Brain pericyte (primary cell): ENCODE results near the gene DDI2.
"Not testable (repeated sequence)": the region's sequence is repeated elsewhere in the genome, so short reads cannot be mapped to it uniquely, and the experiment has no call there.

Experiments
- DNase-seq: peaks from one replicate; pipeline ENCODE4 v3.0.0-alpha.2; 2012; ENCODE audit warnings: low read depth, low spot score

Gene DDI2

DNA sequence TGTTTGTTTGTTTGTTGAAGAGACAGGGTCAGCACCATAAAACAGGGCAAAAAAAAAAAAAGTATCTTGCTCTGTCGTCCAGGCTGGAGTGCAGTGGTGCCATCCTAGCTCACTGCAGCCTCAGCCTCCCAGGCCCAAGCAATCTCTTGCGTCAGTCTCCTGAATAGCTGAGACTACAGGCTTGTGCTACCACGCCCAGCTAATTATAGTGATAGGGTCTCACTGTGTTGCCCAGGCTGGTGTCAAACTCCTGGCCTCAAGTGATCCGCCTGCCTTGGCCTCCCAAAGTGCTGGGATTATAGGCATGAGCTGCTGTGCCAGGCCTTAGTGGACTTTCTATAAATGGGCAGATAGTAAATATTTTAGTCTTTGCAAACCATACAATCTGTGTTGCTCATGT lies 19.2 kb downstream of the DDI2 start:
- no peak for DNase-seq

DNA sequence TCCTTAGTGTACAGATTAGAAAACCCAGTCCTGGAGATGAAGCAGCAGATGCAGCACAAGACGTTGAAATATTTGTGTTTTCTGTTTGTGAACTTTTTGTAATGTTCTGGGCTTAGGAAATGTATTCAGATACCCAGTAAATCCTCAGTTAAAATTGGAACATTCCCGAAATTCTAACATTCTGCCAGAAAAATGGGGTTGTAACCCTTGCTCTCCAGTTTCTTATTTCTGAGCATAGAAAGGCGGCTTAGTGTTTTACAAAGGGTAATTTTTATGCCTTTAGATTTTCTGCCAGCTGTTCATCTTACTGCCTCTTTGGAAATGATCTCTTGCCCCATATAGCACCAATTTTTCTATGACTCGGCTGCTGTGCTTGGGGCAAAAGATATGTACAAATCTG lies 20.6 kb downstream of the DDI2 start:
- DNase-seq = no peak

DNA sequence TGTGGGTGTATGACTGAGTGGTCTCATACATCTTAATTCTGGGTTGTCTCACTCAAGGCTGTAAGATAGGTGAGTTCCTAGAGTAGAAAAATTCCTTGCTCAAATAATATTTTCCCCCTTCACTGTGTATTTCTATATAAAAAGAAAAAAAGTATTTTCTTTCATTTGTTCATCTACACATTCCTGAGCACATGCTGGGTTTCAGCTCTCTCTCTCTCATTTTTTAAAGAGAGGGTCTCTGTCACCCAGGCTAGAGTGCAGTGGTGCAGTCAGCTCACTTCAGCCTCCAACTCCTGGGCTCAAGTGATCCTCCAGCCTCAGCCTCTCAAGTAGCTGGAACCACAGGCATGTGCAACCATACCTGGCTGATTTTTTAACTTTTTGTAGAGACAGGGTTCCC lies 22.0 kb downstream of the DDI2 start:
- DNase-seq = no peak

DNA sequence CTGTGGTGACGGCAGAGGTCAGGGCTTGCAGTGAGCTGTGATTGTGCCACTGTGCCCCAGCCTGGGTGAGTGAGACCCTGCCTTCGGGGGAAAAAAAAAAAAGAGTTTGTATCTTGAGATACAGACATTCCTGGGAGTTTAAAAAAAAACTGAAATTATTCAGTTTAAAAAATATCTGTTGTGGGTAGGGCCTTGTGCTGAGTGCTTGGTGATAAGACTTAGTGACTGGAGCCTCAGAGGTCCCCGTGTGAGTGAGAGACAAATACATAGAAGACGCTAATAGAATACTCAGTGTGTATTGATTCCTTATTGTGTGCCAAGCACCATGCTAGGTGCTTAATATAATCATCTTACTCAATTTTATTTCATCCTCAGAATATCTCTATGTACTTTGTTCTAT lies 22.7 kb downstream of the DDI2 start:
- DNase-seq = no peak

DNA sequence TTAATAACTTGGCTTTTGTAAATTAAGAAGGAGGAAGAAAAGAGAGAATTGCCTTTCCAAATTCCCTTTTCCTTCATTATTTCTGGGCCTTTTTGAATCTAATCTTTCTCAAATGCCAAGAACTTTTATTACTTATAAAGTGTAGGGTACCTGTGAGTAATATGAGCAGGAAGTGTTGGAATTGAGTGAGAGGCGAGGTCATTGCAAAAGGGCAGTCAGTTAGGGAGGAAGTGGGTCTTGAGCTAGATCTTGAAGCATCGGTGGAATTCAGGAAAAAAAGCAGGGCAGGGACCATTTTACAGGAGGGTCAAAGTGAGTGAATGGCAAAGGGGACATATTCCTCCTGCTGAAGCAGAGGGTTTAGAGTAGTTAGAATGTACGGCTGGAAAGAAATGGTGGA lies 23.4 kb downstream of the DDI2 start:
- no peak for DNase-seq

DNA sequence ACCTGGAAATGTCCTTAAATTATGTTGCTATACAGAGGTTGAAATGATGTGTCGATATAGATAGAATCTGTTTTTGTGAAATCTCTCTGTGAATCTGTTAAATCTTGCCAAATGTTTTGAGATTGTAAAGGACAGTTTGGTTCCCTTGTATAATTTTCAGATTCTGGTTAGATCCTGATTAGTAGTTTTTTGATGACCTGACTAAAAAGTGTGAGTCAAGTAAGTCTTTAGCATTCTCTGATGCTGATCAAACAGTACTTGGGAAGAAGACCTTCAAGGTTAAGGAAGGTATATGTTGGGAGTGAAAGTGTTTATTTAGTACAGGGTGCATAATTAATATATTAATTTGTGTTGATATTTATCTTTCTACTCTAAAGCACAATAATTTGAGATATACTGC lies 32.7 kb downstream of the DDI2 start:
- no peak for DNase-seq

DNA sequence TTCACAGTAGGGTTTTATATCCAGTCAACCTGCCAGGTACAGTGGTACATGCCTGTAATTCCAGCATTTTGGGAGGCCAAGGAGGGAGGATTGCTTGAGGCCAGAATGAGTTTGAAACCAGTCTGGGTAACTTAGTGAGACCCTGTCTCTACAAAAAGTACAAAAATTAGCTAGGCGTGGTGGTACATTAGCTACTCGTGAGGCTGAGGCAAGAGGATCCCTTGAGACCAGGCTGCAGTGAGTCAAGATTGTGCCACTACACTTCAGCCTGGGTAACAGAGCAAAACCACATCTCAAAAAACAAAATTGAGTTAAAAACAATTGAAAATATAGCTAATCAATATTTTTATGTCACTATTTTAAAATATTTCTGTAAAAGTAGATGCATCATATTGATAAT lies 33.2 kb downstream of the DDI2 start:
- no peak for DNase-seq

DNA sequence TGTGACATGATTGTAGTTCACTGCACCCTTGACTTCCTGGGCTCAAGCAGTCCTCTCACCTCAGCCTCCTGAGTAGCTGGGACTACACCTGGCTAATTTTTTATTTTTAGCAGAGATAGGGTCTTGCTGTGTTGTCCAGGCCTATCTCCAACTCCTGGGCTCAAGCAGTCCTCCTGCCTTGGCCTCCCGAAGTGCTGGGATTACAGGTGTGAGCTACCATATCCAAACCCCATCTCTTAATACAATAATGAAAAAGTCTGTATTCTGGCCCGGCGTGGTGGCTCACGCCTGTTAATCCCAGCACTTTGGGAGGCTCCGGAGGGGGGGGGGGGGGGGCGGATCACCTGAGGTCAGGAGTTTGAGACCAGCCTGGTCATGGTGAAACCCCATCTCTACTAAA lies 34.9 kb downstream of the DDI2 start:
- not testable (repeated sequence) for DNase-seq

DNA sequence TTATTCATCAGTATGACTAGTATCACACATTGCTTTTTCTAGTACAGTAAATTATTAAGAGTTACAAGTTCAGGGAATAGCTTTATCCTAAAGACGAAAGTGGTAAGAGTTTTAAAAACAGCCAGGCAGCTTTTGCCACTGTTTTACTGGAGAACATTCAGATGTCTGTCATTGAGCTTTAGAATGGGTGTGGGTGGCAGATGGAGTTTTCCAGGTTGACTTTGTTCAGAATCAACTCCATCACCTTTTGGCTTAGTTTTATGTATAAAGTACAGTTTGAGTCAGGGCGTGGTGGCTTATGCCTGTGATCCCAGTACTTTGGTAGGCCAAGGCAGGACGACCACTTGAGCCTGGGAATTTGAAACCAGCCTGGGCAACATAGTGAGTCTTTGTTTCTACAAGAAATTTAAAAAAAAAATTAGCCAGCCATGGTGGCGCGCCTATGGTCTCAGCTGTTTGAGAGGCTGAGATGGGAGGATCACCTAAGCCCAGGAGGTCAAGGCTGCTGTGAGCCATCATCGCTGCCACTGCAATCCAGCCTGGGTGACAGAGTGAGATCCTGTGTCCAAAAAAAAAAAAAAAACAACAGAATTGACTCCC lies 36.9 kb downstream of the DDI2 start:
- DNase-seq = no peak

DNA sequence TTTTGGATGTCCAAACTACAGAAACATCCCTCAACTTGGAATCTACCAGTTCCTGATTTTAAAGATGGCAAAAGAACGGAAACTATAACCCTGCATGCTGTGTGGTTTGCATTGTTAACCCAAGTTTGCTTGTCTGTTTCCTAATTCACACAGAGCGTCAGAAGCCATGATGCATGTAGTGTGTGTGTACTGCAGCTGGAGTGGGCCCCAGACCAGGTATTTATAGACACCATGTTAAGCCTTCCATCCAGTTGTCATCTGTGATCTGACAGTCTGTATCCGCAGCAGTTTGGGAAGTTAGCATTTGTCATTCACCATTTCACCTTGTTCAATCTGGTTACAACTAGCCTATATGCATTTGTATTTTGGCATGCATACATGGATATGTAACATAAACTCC lies 39.2 kb downstream of the DDI2 start:
- DNase-seq = no peak

DNA sequence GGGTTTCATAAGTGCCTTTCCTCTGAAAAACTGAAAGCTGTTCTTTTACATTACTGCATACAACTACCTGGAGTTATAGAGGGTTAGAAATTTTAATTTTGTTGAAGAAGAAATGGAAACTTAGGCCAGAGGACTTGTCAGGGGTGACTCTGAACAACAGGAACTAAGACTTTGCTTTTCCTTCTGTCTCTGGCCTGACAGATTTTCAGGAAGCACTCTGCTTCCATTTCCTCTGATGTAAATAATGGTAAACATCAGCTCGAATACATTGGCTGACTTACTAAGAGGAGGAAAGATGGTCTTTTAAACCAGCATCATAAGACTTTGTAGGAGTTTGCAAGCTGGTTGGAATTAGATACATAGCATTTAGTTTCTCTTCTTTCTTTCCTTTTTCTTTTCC lies 39.8 kb downstream of the DDI2 start:
- DNase-seq = no peak

DNA sequence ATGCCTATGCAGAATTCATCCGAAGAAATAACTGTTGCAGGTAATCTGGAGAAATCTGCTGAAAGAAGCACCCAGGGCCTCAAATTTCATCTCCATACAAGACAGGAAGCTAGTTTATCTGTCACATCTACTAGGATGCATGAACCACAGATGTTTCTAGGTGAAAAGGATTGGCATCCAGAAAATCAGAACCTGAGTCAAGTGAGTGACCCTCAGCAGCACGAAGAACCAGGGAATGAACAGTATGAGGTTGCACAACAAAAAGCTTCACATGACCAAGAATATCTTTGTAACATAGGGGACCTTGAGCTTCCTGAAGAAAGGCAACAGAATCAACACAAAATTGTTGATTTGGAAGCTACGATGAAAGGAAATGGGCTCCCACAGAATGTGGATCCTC lies 42.9 kb downstream of the DDI2 start:
- no peak for DNase-seq

DNA sequence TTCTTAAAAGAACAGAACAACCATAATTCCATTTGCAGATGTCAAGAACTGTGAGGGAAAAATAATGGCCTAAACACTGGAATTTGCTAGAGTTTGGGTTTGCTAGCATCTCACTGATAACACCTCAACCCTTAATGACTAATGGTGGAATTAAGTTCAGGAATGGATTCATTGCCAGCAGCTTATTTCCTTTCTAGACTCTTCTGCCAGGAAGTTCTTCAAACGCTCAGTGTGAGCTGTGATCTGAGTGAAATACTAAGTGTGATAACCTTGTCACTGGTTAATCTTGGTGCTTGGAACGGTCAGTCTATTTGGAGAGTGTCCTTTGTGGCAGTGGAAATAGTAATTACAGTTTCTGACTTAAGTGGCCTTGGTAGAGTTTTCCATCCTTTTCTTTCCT lies 45.2 kb downstream of the DDI2 start:
- no peak for DNase-seq

DNA sequence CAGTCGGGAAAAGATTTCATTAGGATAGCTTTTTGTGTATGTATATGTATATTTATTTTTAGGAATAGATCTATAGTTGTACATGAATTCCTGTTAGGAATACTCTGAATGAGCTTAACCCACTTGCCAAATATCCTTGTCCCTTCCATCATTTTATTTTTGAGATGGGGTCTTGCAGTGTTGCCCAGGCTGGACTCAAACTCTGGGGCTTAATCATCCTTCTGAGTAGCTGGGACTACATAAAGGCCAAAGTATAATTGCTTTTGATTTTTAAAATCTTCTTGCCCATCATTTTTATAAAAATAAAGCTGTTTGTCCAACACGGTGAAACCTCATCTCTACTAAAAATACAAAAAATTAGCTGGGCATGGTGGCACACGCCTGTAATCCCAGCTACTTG lies 46.7 kb downstream of the DDI2 start:
- DNase-seq = no peak

DNA sequence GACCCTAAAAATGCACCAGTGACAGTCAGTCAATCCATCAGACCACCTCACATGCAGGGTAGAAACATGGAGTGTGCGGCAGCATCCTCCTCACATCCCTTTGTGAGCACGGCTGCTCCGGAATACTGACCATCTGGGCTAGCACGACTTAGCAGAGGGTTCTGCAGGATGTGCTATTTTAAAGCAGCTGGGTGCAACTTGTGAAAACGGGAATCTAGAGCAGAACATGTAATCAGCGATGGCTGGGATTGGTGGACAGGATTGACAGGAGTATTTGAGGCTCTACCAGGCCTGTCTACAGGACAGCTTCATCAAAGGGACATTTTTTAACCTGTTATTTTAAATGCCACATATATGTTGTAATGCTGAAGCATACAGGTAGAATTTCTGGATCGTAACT lies 50.1 kb downstream of the DDI2 start:
- no peak for DNase-seq

DNA sequence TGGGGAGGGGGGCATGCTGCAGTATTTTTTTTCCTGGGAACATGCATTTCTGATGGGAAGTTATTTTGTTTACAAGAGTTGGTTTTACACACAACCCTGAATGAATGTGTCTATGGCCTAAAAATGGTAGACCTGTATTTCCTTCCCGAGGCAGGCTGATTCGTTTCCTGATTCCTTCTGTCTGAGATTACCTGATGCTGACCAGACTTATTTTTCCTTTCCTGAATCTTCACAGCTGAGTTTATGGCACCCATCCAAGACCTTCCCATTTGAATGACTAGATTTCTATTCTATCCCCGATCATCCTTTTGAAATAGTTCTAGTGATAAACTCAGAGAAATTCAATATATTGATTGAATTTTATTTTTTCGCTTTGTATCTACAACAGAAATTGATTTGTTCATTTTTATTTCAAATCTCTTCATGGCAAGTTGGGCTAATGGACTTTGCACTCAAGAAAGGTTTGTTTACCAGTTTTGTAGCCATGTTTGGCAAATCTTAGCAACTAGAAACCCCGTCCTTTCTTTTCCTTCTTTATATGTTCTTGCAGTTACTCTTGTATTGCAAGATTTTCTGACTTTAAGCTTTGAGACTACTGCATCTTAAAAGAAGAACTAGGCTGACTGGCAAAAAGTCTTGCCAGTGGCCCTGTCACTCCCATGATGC lies 51.0 kb downstream of the DDI2 start:
- no peak for DNase-seq

DNA sequence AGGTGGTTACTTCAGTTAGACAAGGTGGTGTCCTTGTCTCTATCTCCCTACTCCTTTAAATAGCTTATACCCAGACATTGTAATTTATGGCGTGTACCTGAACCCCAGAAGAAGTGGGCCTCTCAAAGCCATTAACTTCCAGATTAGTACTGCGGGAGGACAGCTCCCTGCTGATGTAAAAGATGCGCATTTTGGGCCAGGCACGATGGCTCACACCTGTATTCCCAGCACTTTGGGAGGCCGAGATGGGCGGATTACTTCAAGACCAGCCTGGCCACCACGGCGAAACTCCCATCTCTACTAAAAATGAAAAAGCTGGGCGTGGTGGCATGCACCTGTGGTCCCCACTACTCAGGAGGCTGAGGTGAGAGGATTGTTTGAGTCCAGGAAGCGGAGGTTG lies 51.8 kb downstream of the DDI2 start:
- no peak for DNase-seq

DNA sequence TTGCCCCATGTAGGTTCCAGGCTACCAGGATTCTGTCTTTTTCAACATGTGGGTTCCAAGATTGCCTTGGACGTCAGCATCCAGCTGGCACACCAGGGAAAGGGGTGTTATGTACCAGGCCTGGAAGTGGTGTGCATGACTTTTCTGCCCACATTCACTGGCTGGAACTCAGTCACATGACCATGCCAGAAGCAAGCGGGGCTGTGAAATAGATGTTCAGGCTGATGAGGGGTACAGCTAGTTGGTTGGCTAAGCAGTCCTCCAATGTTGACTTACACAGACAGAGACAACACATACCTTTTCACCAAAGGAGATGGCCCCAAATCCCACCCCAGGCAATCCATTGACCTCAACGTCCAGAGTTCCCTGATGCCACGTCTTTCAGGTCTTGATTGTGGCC lies 52.6 kb downstream of the DDI2 start:
- no peak for DNase-seq

DNA sequence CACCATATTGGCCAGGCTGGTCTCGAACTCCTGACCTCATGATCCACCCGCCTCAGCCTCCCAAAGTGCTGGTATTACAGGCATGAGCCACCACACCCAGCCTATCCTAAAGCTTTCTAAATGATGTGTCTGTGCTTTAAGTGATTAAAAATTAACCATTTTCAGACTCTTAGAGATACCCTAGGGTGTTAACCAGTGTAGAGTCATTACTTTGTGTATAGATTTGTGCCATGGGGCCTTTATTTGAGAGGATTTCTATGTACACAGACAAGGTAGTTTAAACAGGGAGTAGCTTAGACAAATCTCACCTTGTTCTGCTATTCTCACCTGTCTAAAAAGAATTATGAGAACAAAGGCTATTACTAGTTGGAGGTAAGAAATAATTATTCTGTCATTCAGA lies 54.2 kb downstream of the DDI2 start:
- no peak for DNase-seq

DNA sequence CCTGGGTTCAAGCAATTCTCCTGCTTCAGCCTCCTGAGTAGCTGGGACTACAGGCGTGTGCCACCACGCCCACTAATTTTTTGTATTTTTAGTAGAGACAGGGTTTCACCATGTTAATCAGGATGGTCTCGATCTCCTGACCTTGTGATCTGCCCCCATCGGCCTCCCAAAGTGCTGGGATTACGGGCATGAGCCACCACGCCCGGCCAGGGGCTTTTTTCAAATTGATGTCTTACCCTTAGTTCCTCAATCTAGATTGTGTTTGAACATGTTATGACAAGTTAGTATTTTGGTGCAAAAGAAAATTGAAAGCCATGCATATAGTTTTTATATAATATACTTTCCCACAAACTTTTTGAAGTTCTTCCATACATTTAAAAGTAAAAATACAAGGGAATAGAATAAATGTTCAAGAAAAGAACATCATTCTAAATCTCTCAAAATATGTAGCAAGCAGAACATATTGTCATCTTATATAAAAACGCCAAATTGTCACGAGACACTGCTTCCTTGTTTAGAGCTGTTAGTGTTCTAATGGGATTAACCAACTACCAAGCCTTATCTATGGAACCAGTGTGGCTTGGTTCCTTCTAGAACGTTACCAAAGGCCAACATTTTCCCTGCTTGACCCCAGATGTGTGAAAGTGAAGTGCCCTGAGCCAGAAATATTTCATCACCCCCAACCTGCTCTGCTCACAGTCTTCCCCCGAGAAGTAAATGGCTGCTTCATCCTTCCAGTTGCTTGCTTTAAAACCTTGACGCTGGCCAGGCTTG lies 57.3 kb downstream of the DDI2 start:
- DNase-seq = no peak

DNA sequence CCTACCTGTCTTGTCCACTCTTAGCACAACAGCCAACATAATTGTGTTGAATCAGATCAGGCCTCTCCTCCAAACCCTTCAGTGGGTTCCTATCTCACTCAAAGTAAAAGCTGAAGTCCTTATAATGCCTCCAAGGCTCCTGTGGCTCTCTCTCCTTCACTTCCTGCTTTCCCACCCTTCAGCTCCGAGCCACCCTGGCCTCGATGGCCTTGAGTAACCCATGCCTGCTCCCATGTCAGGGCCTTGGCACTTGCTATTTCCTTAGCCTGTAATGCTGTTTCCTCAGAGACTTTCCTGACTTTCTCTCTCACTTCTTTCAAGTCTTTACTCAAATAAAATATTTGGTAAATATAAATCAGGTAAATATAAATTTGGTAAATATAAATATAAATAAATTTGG lies 58.8 kb downstream of the DDI2 start:
- DNase-seq = no peak

DNA sequence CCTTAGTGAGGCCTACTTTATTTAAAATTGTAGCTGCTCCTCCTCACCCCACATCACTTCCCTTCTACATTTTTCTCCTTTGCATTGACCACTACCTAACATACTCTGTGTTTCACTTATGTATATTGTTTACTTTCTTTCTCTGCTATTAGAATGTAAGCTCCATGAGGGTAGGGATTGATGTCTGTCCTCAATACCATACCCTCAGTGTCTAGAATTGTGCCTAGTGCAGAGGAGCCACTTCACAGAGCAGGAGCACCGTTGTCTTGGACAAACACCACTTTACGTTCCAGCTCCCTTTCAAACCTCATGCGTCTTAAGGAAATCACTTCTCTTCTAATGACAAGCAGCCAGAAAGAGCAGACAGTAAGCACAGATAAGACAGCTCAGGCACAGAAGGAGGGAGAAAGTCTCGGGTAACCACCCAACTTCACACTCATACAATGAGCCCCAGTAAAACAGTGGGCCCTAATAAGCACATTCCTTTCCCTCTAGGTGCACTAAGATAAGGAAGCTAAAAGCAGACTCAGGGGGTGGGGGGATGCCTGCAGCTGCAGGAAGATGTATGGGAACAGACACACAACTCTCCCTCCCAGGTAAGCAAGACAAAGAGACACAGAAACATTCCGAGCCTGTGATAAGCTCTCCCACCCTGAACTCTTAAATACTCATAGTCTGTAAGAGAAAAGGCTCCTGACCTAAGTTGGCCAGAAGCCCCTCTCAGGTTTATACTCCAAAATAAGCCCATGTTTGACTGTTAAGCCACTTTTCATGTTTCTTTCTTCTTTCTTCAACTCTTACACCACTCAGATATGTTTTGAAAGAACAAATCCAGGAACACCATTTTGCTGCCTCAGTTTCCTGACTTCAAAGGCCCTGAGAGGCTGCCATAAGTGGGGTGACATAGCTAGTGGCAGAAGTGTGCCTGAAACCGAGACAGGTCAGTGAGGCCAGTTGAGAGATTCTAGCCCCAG lies 59.7 kb downstream of the DDI2 start:
- no peak for DNase-seq
